SK-N-MC (cell line): ENCODE results near the gene MIPOL1.

Source experiments
- EZH2 ChIP-seq: fragments of 200-600 bp; sonication (generic); IDR thresholded peaks from one replicate; pipeline ENCODE4 v1.6.1; 2017; ENCODE audit warnings: antibody characterized with exemption
- POLR2AphosphoS5 ChIP-seq: IDR thresholded peaks from 2 replicates; pipeline ENCODE4 v1.6.1; 2012; ENCODE audit warnings: mild to moderate bottlenecking, low read depth, low read length, borderline replicate concordance

- TF ChIP-seq EZH2 (no peak), POLR2AphosphoS5 (peak; percentile 90)
Measured at GRCh38 chr14:37197421-37198272, at the start of gene MIPOL1.
